AG04450 (cell line): ENCODE measurements around the gene HEPHL1. TPM values are rescaled to one million over a fixed set of nuclear protein-coding genes. Genes with fewer than 3 reads are reported as not detected.
A peak's percentile ranks its signal among the peaks of the same experiment; 100 is the strongest.

ENCODE experiments used
- CTCF ChIA-PET: fragments of 300-600, 350-600 bp; formaldehyde crosslinking; extraction: SDS; loops from one replicate; lab custom pipeline; 2022; ENCODE audit warnings: antibody characterized with exemption, inconsistent platforms; lab: Charles Lee
- POLR2A ChIA-PET: fragments of 350-600 bp; formaldehyde crosslinking; extraction: SDS; loops from one replicate; lab custom pipeline; 2021; ENCODE audit warnings: antibody characterized with exemption, inconsistent platforms; lab: Yijun Ruan, JAX
- DNase-seq: peaks from one replicate; pipeline ENCODE4 v3.0.0-alpha.2; 2011; ENCODE audit warnings: low read depth, low spot score
- H3K27ac ChIP-seq: one replicate; pipeline ENCODE4 v1.5.1; 2012; ENCODE audit warnings: low read depth, low read length, control low read depth
- H3K27me3 ChIP-seq: one replicate; pipeline ENCODE4 v1.6.0; 2012; ENCODE audit warnings: low read length; ENCODE audit not compliant: control insufficient read depth, insufficient read depth
- H3K4me3 ChIP-seq: 2 replicates; pipeline ENCODE4 v1.5.1; 2011; ENCODE audit warnings: mild to moderate bottlenecking, low read depth, low read length, control low read depth
- H3K9me3 ChIP-seq: 2 replicates; pipeline ENCODE4 v1.5.1; 2012; ENCODE audit warnings: low read length; ENCODE audit not compliant: control insufficient read depth, insufficient read depth
- polyA plus RNA-seq: library from polyadenylated mRNA; depleted of rRNA; stranded (reverse); fragments of >200 nt; gene quantifications from 2 replicates; pipeline ENCODE4 v1.2.3, GENCODE V29; 2011
- TF ChIP-seq, protein P1 (sequence below): IDR thresholded peaks from 2 replicates; pipeline ENCODE4 v1.5.1; 2011; ENCODE audit warnings: low read depth, low read length, control low read depth, inconsistent platforms

Gene HEPHL1
- polyA plus RNA-seq, 1 experiment = 0.02 TPM

DNA sequence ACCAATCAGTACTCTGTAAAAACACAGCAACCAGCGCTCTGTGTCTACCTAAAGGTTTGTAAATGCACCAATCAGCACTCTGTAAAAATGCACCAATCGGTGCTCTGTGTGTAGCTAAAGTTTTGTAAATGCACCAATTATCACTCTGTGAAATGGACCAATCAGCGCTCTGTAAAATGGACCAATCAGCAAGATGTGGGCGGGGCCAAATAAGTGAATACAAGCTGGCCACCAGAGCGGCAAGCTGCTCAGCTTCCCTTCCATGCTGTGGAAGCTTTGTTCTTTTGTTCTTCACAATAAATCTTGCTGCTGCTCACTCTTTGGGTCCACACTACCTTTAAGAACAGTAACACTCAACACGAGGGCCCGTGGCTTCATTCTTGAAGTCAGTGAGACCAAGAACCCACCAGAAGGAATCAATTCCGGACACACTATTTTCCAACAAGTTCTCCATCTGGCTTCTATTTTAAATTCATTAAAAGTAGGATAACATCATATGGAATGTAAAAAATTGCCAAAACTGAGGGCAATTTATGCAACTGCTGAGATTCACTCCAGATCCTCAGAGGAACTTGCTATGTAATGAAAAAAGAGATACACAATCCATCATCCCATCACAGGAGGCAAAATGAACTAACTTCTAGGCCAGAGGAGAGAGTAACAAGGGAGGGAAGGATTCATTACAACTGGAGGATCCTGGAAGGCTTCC is 104.4 kb downstream of the HEPHL1 start:
- no peak for DNase-seq
- Histone ChIP-seq H3K4me3 (no peak overlapping the region), H3K9me3 (no peaks in the 10 kb centered on the region; the same call in none of the 2 replicates), H3K27ac (no peak overlapping the region), H3K27me3 (no peaks in the 10 kb centered on the region)
- ChIA-PET CTCF (no interaction called here), POLR2A (no interaction called here)
- TF ChIP-seq, protein P1, sequence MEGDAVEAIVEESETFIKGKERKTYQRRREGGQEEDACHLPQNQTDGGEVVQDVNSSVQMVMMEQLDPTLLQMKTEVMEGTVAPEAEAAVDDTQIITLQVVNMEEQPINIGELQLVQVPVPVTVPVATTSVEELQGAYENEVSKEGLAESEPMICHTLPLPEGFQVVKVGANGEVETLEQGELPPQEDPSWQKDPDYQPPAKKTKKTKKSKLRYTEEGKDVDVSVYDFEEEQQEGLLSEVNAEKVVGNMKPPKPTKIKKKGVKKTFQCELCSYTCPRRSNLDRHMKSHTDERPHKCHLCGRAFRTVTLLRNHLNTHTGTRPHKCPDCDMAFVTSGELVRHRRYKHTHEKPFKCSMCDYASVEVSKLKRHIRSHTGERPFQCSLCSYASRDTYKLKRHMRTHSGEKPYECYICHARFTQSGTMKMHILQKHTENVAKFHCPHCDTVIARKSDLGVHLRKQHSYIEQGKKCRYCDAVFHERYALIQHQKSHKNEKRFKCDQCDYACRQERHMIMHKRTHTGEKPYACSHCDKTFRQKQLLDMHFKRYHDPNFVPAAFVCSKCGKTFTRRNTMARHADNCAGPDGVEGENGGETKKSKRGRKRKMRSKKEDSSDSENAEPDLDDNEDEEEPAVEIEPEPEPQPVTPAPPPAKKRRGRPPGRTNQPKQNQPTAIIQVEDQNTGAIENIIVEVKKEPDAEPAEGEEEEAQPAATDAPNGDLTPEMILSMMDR = no peak

- CTCF ChIA-PET = interaction anchor here (3.1 kb wide), 1 partner anchor 232 kb away, joined by 14 read pairs; no protein-coding TSS in a partner anchor
- no peak for DNase-seq
- H3K4me3 ChIP-seq = peak overlapping the region; percentile 96
Observed at GRCh38 chr11:94127638-94128037, 106.5 kb downstream of the HEPHL1 start.

GRCh38 chr11:94128291-94128745 is 107.2 kb downstream of the HEPHL1 start:
- Histone ChIP-seq H3K27me3 (no peaks in the 10 kb centered on the region), H3K4me3 (peak overlapping the region; percentile 96), H3K27ac (peak overlapping the region; percentile 98), H3K9me3 (no peaks in the 10 kb centered on the region; the same call in none of the 2 replicates)
- TF ChIP-seq, protein P1 = no peak; the same call in 1 of the 2 replicates
- CTCF ChIA-PET = interaction anchor here (0.6 to 3.1 kb wide), 6 partner anchors 43 to 289 kb away, joined by 3 to 14 read pairs (median 4); no protein-coding TSS in a partner anchor
- POLR2A ChIA-PET = interaction anchor here (0.7 to 2.0 kb wide), 10 partner anchors 8 to 219 kb away, joined by 3 to 8 read pairs (median 3); no protein-coding TSS in a partner anchor
- no peak for DNase-seq

More at GRCh38 chr11:94127638-94128037, 106.5 kb downstream of the HEPHL1 start:
- no peaks in the 10 kb centered on the region for H3K27me3 ChIP-seq
- no peaks in the 10 kb centered on the region; the same call in none of the 2 replicates for H3K9me3 ChIP-seq
- POLR2A ChIA-PET = interaction anchor here (1.3 to 1.8 kb wide), 2 partner anchors 22 to 219 kb away, joined by 3 to 7 read pairs; no protein-coding TSS in a partner anchor
- peak overlapping the region; percentile 98 for H3K27ac ChIP-seq
- TF ChIP-seq, protein P1 = no peak

GRCh38 chr11:94128746-94129511 is 107.8 kb downstream of the HEPHL1 start, which contains the start of gene PANX1:
Gene PANX1 (plus strand): TSS chr11:94128841. CDS start chr11:94129313, 472 bp downstream.
- POLR2A ChIA-PET = interaction anchor here (0.6 to 2.0 kb wide), 14 partner anchors 9 to 1962 kb away, joined by 3 to 8 read pairs (median 3); partner anchors contain the start of genes C11orf54 and TAF1D
- Histone ChIP-seq H3K9me3 (no peaks in the 10 kb centered on the region; the same call in none of the 2 replicates), H3K27ac (peak within 1 kb of the TSS; percentile 98), H3K27me3 (no peaks in the 10 kb centered on the region), H3K4me3 (peak within 1 kb of the TSS; percentile 96)
- CTCF ChIA-PET = interaction anchor here (0.6 to 3.1 kb wide), 7 partner anchors 42 to 376 kb away, joined by 3 to 14 read pairs (median 4); no protein-coding TSS in a partner anchor
- peak; percentile 47 for DNase-seq
- TF ChIP-seq, protein P1 = no peak
